HL-60 (cell line): ENCODE results near the gene PIK3R2.

Experiments
- DNase-seq, 2 experiments: peaks; one replicate each; pipeline ENCODE4 v3.0.0-alpha.2; 2010 to 2020; ENCODE audit warnings: low read depth in 1 of 2, low spot score in 1 of 2
- H3K27ac ChIP-seq: fragments of 250-450 bp; sonication (Bioruptor Pico); replicated peaks from 2 replicates; pipeline ENCODE4 v1.5.1; 2020; ENCODE audit warnings: mild to moderate bottlenecking, moderate library complexity
- H3K27me3 ChIP-seq: fragments of 250-450 bp; sonication (Bioruptor Pico); 2 replicates; pipeline ENCODE4 v1.5.1; 2021; ENCODE audit warnings: mild to moderate bottlenecking, moderate library complexity; ENCODE audit not compliant: insufficient read depth, poor library complexity, severe bottlenecking
- H3K4me3 ChIP-seq: replicated peaks from 2 replicates; pipeline ENCODE4 v1.5.1; 2011; ENCODE audit warnings: mild to moderate bottlenecking, control low read depth, low read length; ENCODE audit not compliant: insufficient read depth
- CTCF ChIP-seq: IDR thresholded peaks from one replicate; pipeline ENCODE4 v1.5.1; 2011; ENCODE audit warnings: low read length, control low read depth, inconsistent platforms; ENCODE audit not compliant: insufficient read depth
- GABPA ChIP-seq: IDR thresholded peaks from 2 replicates; pipeline ENCODE4 v1.6.1; 2012; ENCODE audit warnings: low read depth
- POLR2AphosphoS5 ChIP-seq: IDR thresholded peaks from 2 replicates; pipeline ENCODE4 v1.6.1; 2012; ENCODE audit warnings: low read depth
- REST ChIP-seq: IDR thresholded peaks from 2 replicates; pipeline ENCODE4 v1.6.1; 2012; ENCODE audit warnings: low read depth; ENCODE audit not compliant: insufficient replicate concordance
- SPI1 ChIP-seq: IDR thresholded peaks from 2 replicates; pipeline ENCODE4 v1.6.1; 2012; ENCODE audit warnings: low read depth, mild to moderate bottlenecking, borderline replicate concordance

The PIK3R2 gene

GRCh38 chr19:18168673-18169381, 15.9 kb downstream of the PIK3R2 start:
- TF ChIP-seq REST, result no peak
- TF ChIP-seq POLR2AphosphoS5, result no peak
- TF ChIP-seq SPI1, result no peak
- TF ChIP-seq GABPA, result no peak
- TF ChIP-seq CTCF, result no peak
- DNase-seq, result no peak
- Histone ChIP-seq H3K27ac (no peak overlapping the region), H3K27me3 (no peaks in the 10 kb centered on the region), H3K4me3 (no peak overlapping the region)

GRCh38 chr19:18170714-18171255, 17.8 kb downstream of the PIK3R2 start:
- H3K4me3 ChIP-seq, result no peak overlapping the region
- DNase-seq, result peak in 1 of 2 experiments; percentile 64
- peak overlapping the region; percentile 27 for H3K27ac ChIP-seq
- H3K27me3 ChIP-seq, result no peaks in the 10 kb centered on the region
- no peak for TF ChIP-seq GABPA
- TF ChIP-seq SPI1, result no peak
- no peak for TF ChIP-seq CTCF

- H3K27ac ChIP-seq, result peak overlapping the region; percentile 89
- H3K27me3 ChIP-seq, result no peaks in the 10 kb centered on the region
- TF ChIP-seq REST (no peak), SPI1 (no peak), POLR2AphosphoS5 (no peak), CTCF (no peak), GABPA (no peak)
- no peak for DNase-seq
- H3K4me3 ChIP-seq, result no peak overlapping the region
Measured at GRCh38 chr19:18171605-18172327, 18.8 kb downstream of the PIK3R2 start.
